H9 (cell line): ENCODE measurements around the gene UBN2. TPM values are rescaled to one million over a fixed set of nuclear protein-coding genes. Genes with fewer than 3 reads are reported as not detected.
"Not testable (repeated sequence)": the region's sequence is repeated elsewhere in the genome, so short reads cannot be mapped to it uniquely, and the experiment has no call there.

ENCODE experiments used
- DNase-seq: peaks from one replicate; pipeline ENCODE4 v3.0.0-alpha.2; 2017
- H2AFZ ChIP-seq: one replicate; pipeline ENCODE4 v1.6.1; 2013; ENCODE audit warnings: mild to moderate bottlenecking, low read length, control low read depth, moderate library complexity
- H2AK5ac ChIP-seq: 2 replicates; pipeline ENCODE4 v1.6.1; 2013; ENCODE audit warnings: low read length, control low read depth, mixed read lengths; ENCODE audit not compliant: insufficient read length
- H2BK120ac ChIP-seq: one replicate; pipeline ENCODE4 v1.6.1; 2013; ENCODE audit warnings: low read depth, mild to moderate bottlenecking, low read length, control low read depth, inconsistent platforms; ENCODE audit not compliant: poor library complexity, severe bottlenecking
- H2BK12ac ChIP-seq: 2 replicates; pipeline ENCODE4 v1.6.1; 2013; ENCODE audit warnings: low read length, control low read depth, mixed read lengths, low read depth; ENCODE audit not compliant: insufficient read length
- H2BK15ac ChIP-seq: 2 replicates; pipeline ENCODE4 v1.6.1; 2013; ENCODE audit warnings: low read depth, low read length, control low read depth
- H2BK20ac ChIP-seq: one replicate; pipeline ENCODE4 v1.6.1; 2013; ENCODE audit warnings: low read depth, mild to moderate bottlenecking, low read length, control low read depth, inconsistent platforms; ENCODE audit not compliant: poor library complexity, severe bottlenecking
- H2BK5ac ChIP-seq: 2 replicates; pipeline ENCODE4 v1.6.1; 2013; ENCODE audit warnings: low read length, control low read depth, mixed read lengths; ENCODE audit not compliant: insufficient read length
- H3K14ac ChIP-seq: 2 replicates; pipeline ENCODE4 v1.6.1; 2013; ENCODE audit warnings: low read length, control low read depth; ENCODE audit not compliant: insufficient read depth
- H3K18ac ChIP-seq: 2 replicates; pipeline ENCODE4 v1.6.1; 2013; ENCODE audit warnings: low read depth, mild to moderate bottlenecking, mixed read lengths, low read length, control low read depth; ENCODE audit not compliant: insufficient read length
- H3K23ac ChIP-seq: 2 replicates; pipeline ENCODE4 v1.6.1; 2013; ENCODE audit warnings: low read length, control low read depth, mixed read lengths, low read depth; ENCODE audit not compliant: insufficient read length
- H3K23me2 ChIP-seq: 2 replicates; pipeline ENCODE4 v1.6.1; 2013; ENCODE audit warnings: low read depth, mild to moderate bottlenecking, mixed read lengths, low read length, control low read depth; ENCODE audit not compliant: insufficient read length, poor library complexity, severe bottlenecking
- H3K27ac ChIP-seq: 2 replicates; pipeline ENCODE4 v1.5.1; 2013; ENCODE audit warnings: low read length, control low read depth, mixed read lengths, low read depth; ENCODE audit not compliant: insufficient read length
- H3K27me3 ChIP-seq: 2 replicates; pipeline ENCODE4 v1.6.1; 2013; ENCODE audit warnings: low read length, control low read depth, inconsistent platforms; ENCODE audit not compliant: insufficient read depth
- H3K4ac ChIP-seq: 2 replicates; pipeline ENCODE4 v1.6.1; 2013; ENCODE audit warnings: low read depth, mild to moderate bottlenecking, control low read depth, inconsistent platforms, low read length, moderate library complexity
- H3K4me1 ChIP-seq: 2 replicates; pipeline ENCODE4 v1.6.1; 2013; ENCODE audit warnings: low read length, control low read depth, inconsistent platforms; ENCODE audit not compliant: insufficient read depth
- H3K4me2 ChIP-seq: 2 replicates; pipeline ENCODE4 v1.6.1; 2013; ENCODE audit warnings: low read length, control low read depth, mixed read lengths; ENCODE audit not compliant: insufficient read length, insufficient read depth
- H3K56ac ChIP-seq: 2 replicates; pipeline ENCODE4 v1.6.1; 2013; ENCODE audit warnings: low read depth, mild to moderate bottlenecking, mixed read lengths, low read length, control low read depth; ENCODE audit not compliant: insufficient read length
- H3K79me1 ChIP-seq: 2 replicates; pipeline ENCODE4 v1.6.1; 2013; ENCODE audit warnings: low read depth, mild to moderate bottlenecking, moderate library complexity, low read length, control low read depth, inconsistent platforms; ENCODE audit not compliant: insufficient read depth, poor library complexity, severe bottlenecking
- H3K79me2 ChIP-seq: 2 replicates; pipeline ENCODE4 v1.6.1; 2013; ENCODE audit warnings: low read length, control low read depth, inconsistent platforms; ENCODE audit not compliant: insufficient read depth
- H3K9ac ChIP-seq: 2 replicates; pipeline ENCODE4 v1.6.1; 2013; ENCODE audit warnings: low read length, control low read depth, mixed read lengths; ENCODE audit not compliant: insufficient read length; ENCODE audit errors: extremely low read depth
- H3K9me3 ChIP-seq: one replicate; pipeline ENCODE4 v1.6.1; 2013; ENCODE audit warnings: low read depth, low read length, inconsistent platforms; ENCODE audit not compliant: control insufficient read depth
- H3T11ph ChIP-seq: one replicate; pipeline ENCODE4 v1.6.1; 2013; ENCODE audit warnings: mild to moderate bottlenecking, low read length, control low read depth, inconsistent platforms
- H4K20me1 ChIP-seq: one replicate; pipeline ENCODE4 v1.6.1; 2013; ENCODE audit not compliant: control insufficient read depth, insufficient read length, insufficient read depth
- H4K5ac ChIP-seq: 2 replicates; pipeline ENCODE4 v1.6.1; 2013; ENCODE audit warnings: low read depth, mild to moderate bottlenecking, mixed read lengths, low read length, control low read depth; ENCODE audit not compliant: insufficient read length
- H4K8ac ChIP-seq: replicated peaks from 2 replicates; pipeline ENCODE4 v1.6.1; 2013; ENCODE audit warnings: low read length, control low read depth, mixed read lengths, low read depth; ENCODE audit not compliant: insufficient read length
- H4K91ac ChIP-seq: 2 replicates; pipeline ENCODE4 v1.6.1; 2013; ENCODE audit warnings: low read depth, mild to moderate bottlenecking, moderate library complexity, mixed read lengths, low read length, control low read depth; ENCODE audit not compliant: insufficient read length
- H3K27ac Mint-ChIP-seq, 3 experiments: 2 replicates in 2 of 3; 3 replicates in 1 of 3; pipeline ENCODE4 v1.8.0; 2020 to 2021; ENCODE audit warnings: mixed read lengths in 3 of 3, mild to moderate bottlenecking in 1 of 3, moderate library complexity in 1 of 3
- H3K27me3 Mint-ChIP-seq: 2 replicates; pipeline ENCODE4 v1.8.0; 2021; ENCODE audit warnings: low read depth, mild to moderate bottlenecking, moderate library complexity, mixed read lengths
- H3K36me3 Mint-ChIP-seq, 3 experiments: 2 replicates in 2 of 3; 3 replicates in 1 of 3; pipeline ENCODE4 v1.8.0; 2020 to 2021; ENCODE audit warnings: low read depth in 3 of 3, mixed read lengths in 3 of 3; ENCODE audit not compliant: insufficient read depth in 1 of 3
- H3K4me1 Mint-ChIP-seq, 2 experiments: 2 replicates each; pipeline ENCODE4 v1.8.0; 2020; ENCODE audit warnings: mixed read lengths in 2 of 2
- H3K4me3 Mint-ChIP-seq, 2 experiments: 2 replicates in 1 of 2; 3 replicates in 1 of 2; pipeline ENCODE4 v1.8.0; 2020 to 2021; ENCODE audit warnings: mild to moderate bottlenecking in 2 of 2, mixed read lengths in 2 of 2, moderate library complexity in 1 of 2
- H3K9me3 Mint-ChIP-seq, 2 experiments: 2 replicates in 1 of 2; 3 replicates in 1 of 2; pipeline ENCODE4 v1.8.0; 2020; ENCODE audit warnings: mild to moderate bottlenecking in 2 of 2, mixed read lengths in 2 of 2, moderate library complexity in 1 of 2
- CTCF ChIP-seq: fragments of 200-600 bp; sonication (generic); conservative IDR thresholded peaks from 3 replicates; pipeline ENCODE4 v1.8.0; 2021; ENCODE audit warnings: antibody characterized with exemption, mild to moderate bottlenecking
- WGBS: extraction: QIAGEN DNeasy Blood & Tissue Kit; methylation state at CpG from one replicate; pipeline ENCODE4 v1.1.7; 2013; ENCODE audit warnings: missing lambda C conversion rate, low lambda C conversion rate, mixed read lengths; ENCODE audit not compliant: insufficient read length; ENCODE audit errors: extremely low coverage; 5-methylcytosine and 5-hydroxymethylcytosine counted together
- total RNA-seq: library from RNA; stranded (reverse); gene quantifications from 2 replicates; pipeline ENCODE4 v1.2.1, GENCODE V29; 2021

The UBN2 gene
- total RNA-seq, 1 experiment from 2014 or later = 27.6 TPM

GRCh38 chr7:139332697-139333359 is 101.8 kb downstream of the UBN2 start:
- no peaks in the 10 kb centered on the region for H3K79me1 ChIP-seq
- peaks cover 9% of the 10 kb centered on the region for H3K27me3 Mint-ChIP-seq
- no peak overlapping the region for H4K91ac ChIP-seq
- H4K8ac ChIP-seq = no peak overlapping the region
- H3K27ac ChIP-seq = no peak overlapping the region
- no peaks in the 10 kb centered on the region for H3K4me1 ChIP-seq
- H3K56ac ChIP-seq = no peak overlapping the region
- no peak overlapping the region for H3K23ac ChIP-seq
- no peak overlapping the region for H3K14ac ChIP-seq
- no peak for DNase-seq
- H2BK20ac ChIP-seq = no peak overlapping the region
- H4K5ac ChIP-seq = no peak overlapping the region
- no peaks in the 10 kb centered on the region for H3K79me2 ChIP-seq
- H3K4ac ChIP-seq = no peak overlapping the region
- H2BK15ac ChIP-seq = no peak overlapping the region
- H2AK5ac ChIP-seq = no peak overlapping the region
- no peaks in the 10 kb centered on the region for H3K36me3 Mint-ChIP-seq
- H3K9ac ChIP-seq = no peak overlapping the region
- no peak overlapping the region for H3K4me3 Mint-ChIP-seq
- H4K20me1 ChIP-seq = no peaks in the 10 kb centered on the region
- H3K27ac Mint-ChIP-seq = no peak overlapping the region
- H3K27me3 ChIP-seq = no peaks in the 10 kb centered on the region
- H3K4me2 ChIP-seq = no peak overlapping the region
- H3K18ac ChIP-seq = no peak overlapping the region
- no CpG with 5 or more reads among the region's 5 CpGs for WGBS
- no peak overlapping the region for H2BK12ac ChIP-seq
- H3K9me3 Mint-ChIP-seq = no peaks in the 10 kb centered on the region
- H3T11ph ChIP-seq = no peak overlapping the region
- H3K23me2 ChIP-seq = no peaks in the 10 kb centered on the region
- H2AFZ ChIP-seq = no peak overlapping the region
- no peak for TF ChIP-seq CTCF
- H2BK5ac ChIP-seq = no peak overlapping the region
- no peak overlapping the region for H2BK120ac ChIP-seq
- H3K4me1 Mint-ChIP-seq = no peaks in the 10 kb centered on the region
- H3K9me3 ChIP-seq = no peaks in the 10 kb centered on the region

- not testable (repeated sequence) for DNase-seq, H2AK5ac ChIP-seq, H3K4me1 Mint-ChIP-seq, H3K56ac ChIP-seq, H3K9me3 ChIP-seq, H2AFZ ChIP-seq, H4K5ac ChIP-seq, H3K23ac ChIP-seq, H3K23me2 ChIP-seq, H3K79me1 ChIP-seq, H2BK20ac ChIP-seq, H4K91ac ChIP-seq, H3K27ac Mint-ChIP-seq, H3K4me3 Mint-ChIP-seq, H2BK120ac ChIP-seq, H3K4me2 ChIP-seq, H3K27me3 ChIP-seq, H3K36me3 Mint-ChIP-seq, H3K27ac ChIP-seq, H3K9me3 Mint-ChIP-seq, H2BK12ac ChIP-seq, H3K79me2 ChIP-seq, H3K9ac ChIP-seq, H4K20me1 ChIP-seq, H3T11ph ChIP-seq, H3K18ac ChIP-seq, H3K4me1 ChIP-seq, H3K4ac ChIP-seq, H3K14ac ChIP-seq, H2BK5ac ChIP-seq, H4K8ac ChIP-seq, H2BK15ac ChIP-seq
- H3K27me3 Mint-ChIP-seq = peaks cover 12% of the 10 kb centered on the region
- WGBS = no CpG with 5 or more reads among the region's 13 CpGs
Observed at GRCh38 chr7:139333443-139333842, 102.4 kb downstream of the UBN2 start.
